Measurements from ENCODE around the gene CCDC81.
"Not testable (repeated sequence)": the region's sequence is repeated elsewhere in the genome, so short reads cannot be mapped to it uniquely, and the experiment has no call there.

Gene CCDC81

GRCh38 chr11:86374586-86374985 is at the start of gene CCDC81:
Gene CCDC81, plus strand, starts transcription at chr11:86374887. Its CDS starts 277 bp downstream, at chr11:86375164.
- no peak for DNase-seq (ENCODE audit: low spot score)
- in situ Hi-C loops (cut with MboI; ENCODE audit: low sequenced_read_pairs, unreplicated experiment) = no loop called here
- TF ChIP-seq CTCF (IDR thresholded peaks at IDR 0.05; ENCODE audit: borderline replicate concordance, control extremely low read depth, extremely low read depth, insufficient read depth, missing control alignments) = no peak

- no peak for TF ChIP-seq CTCF (IDR thresholded peaks at IDR 0.05; ENCODE audit: borderline replicate concordance, control extremely low read depth, extremely low read depth, insufficient read depth, missing control alignments)
- in situ Hi-C loops (cut with MboI; ENCODE audit: low sequenced_read_pairs, unreplicated experiment) = no loop called here
- DNase-seq (ENCODE audit: low spot score) = no peak
These were observed 39.4 kb upstream of the CCDC81 start for GRCh38 chr11:86335131-86335767.

GRCh38 chr11:86337227-86337626 is 37.5 kb upstream of the CCDC81 start:
- TF ChIP-seq CTCF (IDR thresholded peaks at IDR 0.05; ENCODE audit: borderline replicate concordance, control extremely low read depth, extremely low read depth, insufficient read depth, missing control alignments) = no peak
- in situ Hi-C loops (cut with MboI; ENCODE audit: low sequenced_read_pairs, unreplicated experiment) = no loop called here

GRCh38 chr11:86341382-86341781 is 33.3 kb upstream of the CCDC81 start:
- no peak for DNase-seq (ENCODE audit: low spot score)
- in situ Hi-C loops (cut with MboI; ENCODE audit: low sequenced_read_pairs, unreplicated experiment) = no loop called here
- TF ChIP-seq CTCF (IDR thresholded peaks at IDR 0.05; ENCODE audit: borderline replicate concordance, control extremely low read depth, extremely low read depth, insufficient read depth, missing control alignments) = no peak

More at GRCh38 chr11:86337227-86337626, 37.5 kb upstream of the CCDC81 start:
- DNase-seq (ENCODE audit: low spot score) = no peak

- TF ChIP-seq CTCF (IDR thresholded peaks at IDR 0.05; ENCODE audit: borderline replicate concordance, control extremely low read depth, extremely low read depth, insufficient read depth, missing control alignments) = no peak
- in situ Hi-C loops (cut with MboI; ENCODE audit: low sequenced_read_pairs, unreplicated experiment) = no loop called here
- no peak for DNase-seq (ENCODE audit: low spot score)
These were observed 28.2 kb upstream of the CCDC81 start for GRCh38 chr11:86346513-86346912.

GRCh38 chr11:86355256-86355655 is 19.4 kb upstream of the CCDC81 start:
- in situ Hi-C loops (cut with MboI; ENCODE audit: low sequenced_read_pairs, unreplicated experiment) = no loop called here
- TF ChIP-seq CTCF (IDR thresholded peaks at IDR 0.05; ENCODE audit: borderline replicate concordance, control extremely low read depth, extremely low read depth, insufficient read depth, missing control alignments) = no peak

GRCh38 chr11:86357412-86357811 is 17.3 kb upstream of the CCDC81 start:
- in situ Hi-C loops (cut with MboI; ENCODE audit: low sequenced_read_pairs, unreplicated experiment) = not testable (repeated sequence)

More at GRCh38 chr11:86355256-86355655, 19.4 kb upstream of the CCDC81 start:
- DNase-seq (ENCODE audit: low spot score) = no peak

More at GRCh38 chr11:86357412-86357811, 17.3 kb upstream of the CCDC81 start:
- not testable (repeated sequence) for DNase-seq (ENCODE audit: low spot score)

Measured in GM13976 (cell line).